Frontal cortex (tissue), 4 donors: ENCODE data around the gene PIH1D2. TPM values are rescaled to one million over a fixed set of nuclear protein-coding genes. Genes with fewer than 3 reads are reported as not detected.
"Not testable (repeated sequence)": the region's sequence is repeated elsewhere in the genome, so short reads cannot be mapped to it uniquely, and the experiment has no call there.

Source experiments
- DNase-seq, 2 donors: peaks; one replicate each; pipeline ENCODE4 v3.0.0; 2012; ENCODE audit warnings: low spot score in 2 of 2
- FAIRE-seq: peaks from 2 replicates; lab custom pipeline; 2012; peaks lifted over from hg19 to GRCh38; lab: Jason Lieb, UNC
- total RNA-seq: library from RNA; depleted of rRNA; stranded (reverse); fragments of >200 nt; gene quantifications from one replicate; pipeline ENCODE4 v1.2.3, GENCODE V29; 2014
- donor health status: control.
- donor health status: control.
- donor health status: control.

The PIH1D2 gene
- 2.9 TPM for total RNA-seq

DNA sequence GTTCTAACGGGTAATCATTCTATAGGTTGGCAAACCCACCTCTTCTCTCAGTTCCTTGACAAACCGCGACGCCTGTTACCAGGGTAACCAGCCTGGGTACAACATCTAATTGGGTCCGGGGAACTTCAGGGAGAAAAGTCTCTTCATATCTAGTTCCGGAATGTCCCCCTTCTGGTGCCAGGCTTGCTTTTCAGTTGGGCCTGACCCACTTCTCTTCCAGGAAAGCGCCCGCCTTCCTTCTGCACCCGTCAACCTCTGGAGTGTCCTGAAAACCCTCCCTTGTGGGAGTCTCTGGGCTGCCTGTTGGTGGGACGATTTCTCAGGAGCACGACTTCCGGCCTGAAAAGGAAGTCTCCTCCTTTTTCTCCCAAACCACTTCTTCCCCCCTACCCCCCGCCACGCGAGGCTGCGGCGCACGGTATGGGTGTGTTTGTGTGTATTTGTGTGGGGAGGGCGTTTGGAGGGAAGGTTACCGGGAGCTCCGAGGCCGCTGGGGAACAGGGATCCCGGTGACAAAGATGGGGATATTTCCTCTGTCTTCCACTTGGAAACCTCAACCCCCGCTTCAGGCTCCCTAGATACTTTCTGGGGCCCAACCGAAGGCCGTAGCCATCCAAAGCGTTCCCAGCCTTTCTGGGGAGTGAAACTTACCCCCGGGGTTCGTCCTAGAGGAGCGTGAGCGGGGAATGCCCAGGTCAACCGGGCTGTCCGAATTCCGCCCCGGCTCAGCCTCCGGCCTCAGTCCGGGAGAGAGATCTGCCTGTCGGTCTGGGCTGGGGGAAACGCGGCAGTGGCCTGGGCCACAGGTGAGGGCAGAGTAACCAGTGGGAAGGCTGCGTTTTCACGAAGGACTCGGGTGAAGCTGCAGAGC is at the start of gene PIH1D2, which contains the start of gene NKAPD1:
Gene PIH1D2 (minus strand): TSS at position 77 of the 871 bp plus-strand sequence. CDS start 843 bp downstream, outside the sequence.
Gene NKAPD1 (plus strand): TSS at position 359 of the 871 bp plus-strand sequence. CDS start 1,276 bp downstream, outside the sequence.
- FAIRE-seq (no peak), DNase-seq (peak; percentile 40 to 69)

DNA sequence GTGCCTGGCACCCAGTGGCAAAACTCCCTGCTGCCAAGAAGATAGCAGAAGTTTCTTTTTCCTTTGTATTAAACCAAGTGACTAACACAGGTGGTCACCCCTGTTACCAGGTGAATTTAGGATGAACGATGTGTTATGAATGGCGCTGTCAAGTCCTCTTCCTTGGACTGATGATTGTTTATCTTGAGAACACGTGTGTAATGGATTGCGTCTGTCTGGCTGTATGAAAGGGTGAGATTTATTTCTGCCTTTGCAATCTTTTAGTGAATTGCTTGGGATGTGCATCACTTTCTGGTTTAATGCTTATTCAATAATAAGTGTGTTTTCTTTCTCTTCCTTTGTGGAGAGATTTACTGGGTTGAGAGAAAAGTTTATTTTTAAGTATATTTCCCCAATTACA is 49.3 kb upstream of the PIH1D2 start:
- no peak for FAIRE-seq
- no peak for DNase-seq

DNA sequence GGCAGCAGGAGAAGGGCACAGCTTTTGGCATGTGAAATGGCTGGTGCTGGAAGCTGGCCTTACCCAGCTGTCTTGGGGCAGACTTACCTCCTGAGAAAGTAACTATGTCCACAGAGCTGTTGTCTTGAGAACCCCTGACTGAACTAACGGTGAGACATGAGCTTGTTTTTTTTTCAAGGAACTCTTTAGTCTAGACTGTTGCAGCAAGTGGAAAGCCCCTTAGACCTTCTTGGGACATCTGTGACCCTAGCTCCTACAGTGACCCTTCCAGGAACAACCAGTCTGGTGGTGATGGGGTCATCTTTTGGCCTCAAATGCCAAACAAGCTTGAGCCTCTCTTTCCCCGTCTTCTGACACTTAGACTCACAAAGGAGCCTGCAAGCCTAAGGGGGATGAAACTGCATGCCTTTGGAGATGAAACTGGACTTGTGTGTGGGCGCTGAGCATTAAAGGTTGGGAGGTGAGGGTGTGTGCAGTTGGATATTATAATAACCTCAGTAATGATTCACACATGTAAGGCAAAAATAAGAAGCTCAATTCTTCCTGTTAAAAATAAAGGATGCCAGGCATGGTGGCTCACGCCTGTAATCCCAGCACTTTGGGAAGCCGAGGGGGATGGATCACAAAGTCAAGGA is 48.3 kb upstream of the PIH1D2 start:
- DNase-seq (no peak), FAIRE-seq (no peak)

DNA sequence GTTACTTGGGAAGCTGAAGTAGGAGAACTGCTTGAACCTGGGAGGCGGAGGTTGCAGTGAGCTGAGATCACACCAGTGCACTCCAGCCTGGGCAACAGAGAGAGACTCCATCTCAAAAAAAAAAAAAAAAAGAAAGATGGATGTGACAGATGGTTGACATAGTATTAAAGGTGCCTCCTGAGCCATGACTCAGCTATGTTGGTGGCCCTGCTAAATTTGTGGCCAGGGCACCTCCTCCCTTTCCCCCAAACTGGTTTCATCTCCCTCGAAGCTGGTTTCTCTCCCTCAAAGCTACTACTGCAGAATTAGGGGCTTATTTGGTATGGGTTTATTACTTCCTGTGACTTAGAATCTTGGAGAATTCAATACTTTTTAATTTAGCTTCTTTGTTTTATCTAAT is 44.4 kb upstream of the PIH1D2 start:
- FAIRE-seq, result no peak
- DNase-seq, result no peak

GRCh38 chr11:112115386-112115785 is 41.6 kb upstream of the PIH1D2 start:
- DNase-seq (no peak), FAIRE-seq (no peak)

GRCh38 chr11:112114460-112114859 is 40.6 kb upstream of the PIH1D2 start:
- FAIRE-seq (no peak), DNase-seq (no peak)

DNA sequence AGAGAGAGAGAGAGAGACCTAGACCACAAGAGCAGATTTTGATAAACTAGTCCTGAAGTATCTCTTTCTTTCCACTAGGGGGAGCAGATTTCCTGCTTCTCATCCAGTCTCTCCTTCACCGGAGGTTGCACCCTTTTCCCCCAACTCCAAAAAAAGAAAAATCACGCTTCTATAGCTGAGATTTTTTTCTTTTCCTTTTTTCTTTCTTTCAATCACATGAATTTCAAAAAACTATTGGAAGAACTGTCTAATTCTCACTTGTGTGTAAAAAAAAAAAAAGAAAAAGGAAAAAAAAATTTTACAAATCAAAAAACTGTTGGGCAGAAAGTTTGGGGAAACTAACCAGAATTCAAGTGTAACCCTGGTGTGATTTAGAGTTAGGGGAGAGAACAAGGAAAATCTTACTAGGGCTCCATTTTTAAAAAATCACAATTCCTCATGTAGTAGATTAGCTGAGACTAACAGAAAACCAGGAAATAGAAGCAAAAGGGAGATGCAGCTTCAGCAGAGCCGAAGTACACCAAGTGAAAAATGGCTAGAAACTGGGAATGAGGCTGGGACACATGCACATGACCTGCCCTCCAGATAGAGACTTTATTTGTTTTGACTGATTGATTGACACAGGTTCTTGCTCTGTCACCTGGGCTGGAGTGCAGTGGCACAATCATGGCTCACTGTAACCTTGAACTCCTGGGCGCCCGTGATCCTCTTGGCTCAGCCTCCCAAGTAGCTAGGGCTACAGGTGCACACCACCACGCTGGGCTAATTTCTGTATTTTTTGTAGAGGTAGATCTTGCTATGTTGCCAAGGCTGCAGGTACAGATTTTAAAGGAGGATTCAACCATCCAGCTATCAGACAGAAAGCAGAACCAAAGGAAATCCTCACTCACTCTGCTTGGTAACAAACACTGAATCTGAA is 40.0 kb upstream of the PIH1D2 start:
- peak in 1 of 2 donors; percentile 40 for DNase-seq
- peak; percentile 79 for FAIRE-seq

DNA sequence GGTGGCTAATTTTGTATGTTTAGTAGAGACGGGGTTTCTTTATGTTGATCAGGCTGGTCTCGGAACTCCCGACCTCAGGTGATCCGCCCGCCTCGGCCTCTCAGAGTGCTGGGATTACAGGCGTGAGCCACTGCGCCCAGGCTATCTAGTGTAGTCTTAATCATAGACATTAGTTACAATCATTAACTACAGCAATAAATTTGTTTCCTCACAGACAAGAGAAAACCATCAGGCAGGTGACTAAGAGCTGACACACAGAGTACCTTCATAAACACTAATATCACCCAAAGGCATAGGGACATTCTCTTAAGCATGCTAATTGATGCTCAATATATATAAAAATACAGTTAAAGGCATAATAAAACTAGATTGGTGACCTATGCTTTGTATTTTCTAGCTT is 32.3 kb upstream of the PIH1D2 start:
- DNase-seq, result no peak
- FAIRE-seq, result no peak

GRCh38 chr11:112103446-112103845 is 29.6 kb upstream of the PIH1D2 start:
- DNase-seq (no peak), FAIRE-seq (no peak)

DNA sequence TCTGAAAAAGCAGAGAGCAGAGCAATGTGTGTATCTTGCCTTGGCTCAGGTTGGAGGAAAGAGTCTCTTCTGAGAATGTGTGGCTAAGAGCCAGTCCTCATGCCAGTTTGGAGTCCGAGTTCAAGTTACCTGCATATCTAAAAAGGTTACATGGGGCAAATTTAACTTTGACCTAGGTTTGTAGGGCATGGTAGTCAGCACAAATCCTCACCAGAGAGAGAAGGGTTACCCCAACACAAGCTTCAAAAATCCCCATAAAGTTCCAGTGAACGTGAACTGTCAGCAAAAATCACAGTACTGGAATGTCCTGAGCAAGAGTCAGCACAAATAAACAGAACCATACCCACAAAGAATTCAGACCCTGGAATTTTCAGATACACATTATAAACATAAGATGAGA is 26.6 kb upstream of the PIH1D2 start:
- FAIRE-seq (no peak), DNase-seq (no peak)

- FAIRE-seq (no peak), DNase-seq (no peak)
These were observed 24.1 kb upstream of the PIH1D2 start for GRCh38 chr11:112097734-112098528.

GRCh38 chr11:112096194-112096593 is 22.4 kb upstream of the PIH1D2 start:
- no peak for FAIRE-seq

DNA sequence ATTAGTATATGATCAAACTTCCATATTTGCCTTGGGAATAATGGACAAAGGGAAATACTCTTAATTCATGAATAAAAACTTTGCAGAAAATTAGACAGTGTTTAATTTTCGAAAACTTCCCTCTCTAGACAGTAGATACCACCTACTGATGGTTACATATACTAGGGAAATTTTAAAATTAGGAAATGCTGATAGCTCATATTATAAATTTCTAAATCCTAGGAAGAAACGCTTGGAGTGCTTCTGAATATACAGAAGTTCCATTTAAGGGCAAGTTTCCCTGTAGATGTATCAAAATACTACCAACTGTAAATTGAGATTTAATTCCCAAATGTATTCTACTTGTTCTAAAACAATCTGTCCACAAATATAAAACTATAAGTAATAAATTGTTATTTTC is 21.5 kb upstream of the PIH1D2 start:
- FAIRE-seq, result peak; percentile 86
- not testable (repeated sequence) for DNase-seq

More at GRCh38 chr11:112096194-112096593, 22.4 kb upstream of the PIH1D2 start:
- DNase-seq, result no peak

- FAIRE-seq (no peak), DNase-seq (no peak)
These were observed 13.4 kb upstream of the PIH1D2 start for GRCh38 chr11:112087212-112087611.

- FAIRE-seq (no peak), DNase-seq (peak; percentile 75 to 91)
These were observed 12.8 kb upstream of the PIH1D2 start, which contains the start of the genes SDHD and TIMM8B for GRCh38 chr11:112086422-112087191. SDHD (plus strand) TSS chr11:112086873; CDS start chr11:112086908, 35 bp downstream. TIMM8B (minus strand) TSS chr11:112086756; CDS start chr11:112086723, 33 bp downstream.

DNA sequence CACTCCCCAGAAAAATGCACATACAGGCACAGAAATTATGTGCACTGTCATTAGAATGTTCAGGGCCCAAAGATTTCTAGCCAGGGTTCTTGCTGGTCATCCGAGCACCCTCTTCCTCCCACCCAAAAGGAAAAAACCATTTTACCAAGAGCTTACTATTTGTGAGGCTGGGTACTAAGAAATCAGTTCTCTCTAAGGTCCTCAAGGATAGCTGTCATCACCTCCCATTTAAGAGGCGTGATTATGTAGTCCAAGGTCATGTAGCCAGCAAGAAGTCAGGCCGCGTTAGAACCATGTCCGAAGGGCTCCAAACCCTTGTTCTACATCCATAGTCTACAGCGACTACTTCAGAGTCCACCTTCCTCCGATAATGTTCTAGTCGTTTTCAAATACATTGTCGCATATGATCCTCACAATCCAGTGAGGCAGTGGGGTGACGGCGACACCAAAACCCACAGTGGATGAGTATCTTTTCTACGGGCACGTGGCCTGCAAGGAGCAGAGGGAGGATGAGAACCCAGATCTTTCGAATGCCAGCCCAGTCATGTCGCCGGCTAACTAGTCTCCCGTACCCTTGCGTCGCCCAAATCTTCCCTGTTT is 12.1 kb upstream of the PIH1D2 start:
- DNase-seq (peak in 1 of 2 donors; percentile 23), FAIRE-seq (no peak)

DNA sequence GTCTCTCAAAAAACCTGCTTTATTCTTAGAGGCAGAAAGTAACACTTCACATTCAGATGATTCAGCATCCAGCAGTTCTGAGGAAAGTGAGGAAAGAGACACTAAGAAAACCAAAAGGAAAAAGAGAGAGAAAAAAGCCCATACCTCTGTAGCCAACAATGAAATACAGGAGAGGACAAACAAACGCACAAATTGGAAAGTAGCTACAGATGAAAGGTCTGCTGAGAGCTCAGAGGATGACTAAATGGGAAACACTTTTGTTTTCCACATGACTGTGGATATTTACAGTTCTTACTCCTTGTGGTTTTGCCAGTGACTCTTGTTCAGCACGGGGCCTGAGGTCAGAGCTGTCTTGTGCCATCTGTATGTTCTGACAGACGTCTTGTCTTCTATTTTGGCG is 8.9 kb upstream of the PIH1D2 start:
- DNase-seq (no peak), FAIRE-seq (no peak)

DNA sequence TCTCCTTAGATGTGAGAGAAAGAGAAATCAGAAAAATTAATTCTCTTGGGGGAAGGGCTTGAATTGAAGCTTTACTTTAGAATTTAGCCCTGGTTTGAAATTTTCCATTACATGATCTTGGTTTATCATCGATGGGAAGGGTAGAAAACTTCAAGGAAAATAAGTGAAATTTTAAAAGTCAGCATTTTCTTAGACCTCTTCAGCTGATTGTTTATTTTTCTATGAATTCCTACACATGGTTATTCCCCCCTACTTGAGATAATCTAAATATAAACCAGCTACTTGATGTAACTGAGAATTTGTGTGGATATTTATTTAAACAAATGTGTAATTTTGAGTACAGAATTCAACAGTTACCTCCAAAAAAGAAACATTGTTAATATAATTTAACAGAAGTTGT is 10.9 kb downstream of the PIH1D2 start:
- FAIRE-seq (no peak), DNase-seq (no peak)
